GM12878 (cell line): ENCODE measurements around the gene STON2. TPM values are rescaled to one million over a fixed set of nuclear protein-coding genes. Genes with fewer than 3 reads are reported as not detected.

Source experiments
- ATAC-seq: fragments of 200-7000 bp; cut with Tn5 transposase; 3 replicates; pipeline ENCODE4 v1.9.1; 2020; ENCODE audit warnings: mild to moderate bottlenecking, moderate library complexity
- BruUV-seq: library from RNA; stranded (reverse); fragments of 400-500 nt; replicated peaks from 2 replicates; lab custom pipeline; 2021; lab: Mats Ljungman, UMichigan
- CTCF ChIA-PET: fragments of 300-600 bp; sonication (Branson Sonifier 250); formaldehyde crosslinking; extraction: SDS; loops from one replicate; lab custom pipeline; 2021; ENCODE audit warnings: inconsistent platforms; lab: Yijun Ruan, JAX
- POLR2A ChIA-PET: fragments of 350-600 bp; formaldehyde crosslinking; extraction: SDS; loops from one replicate; lab custom pipeline; 2021; ENCODE audit warnings: inconsistent platforms; lab: Charles Lee
- RAD21 ChIA-PET: fragments of 300-600 bp; sonication (Branson Sonifier 250); formaldehyde crosslinking; loops from one replicate; lab custom pipeline; 2023; ENCODE audit warnings: antibody characterized with exemption; ENCODE audit not compliant: unreplicated experiment; lab: Charles Lee
- SMC1A ChIA-PET: fragments of 300-600 bp; sonication (Branson Sonifier 250); formaldehyde crosslinking; loops from one replicate; lab custom pipeline; 2023; ENCODE audit not compliant: unreplicated experiment, uncharacterized antibody; lab: Charles Lee
- DNase-seq: peaks from one replicate; pipeline ENCODE4 v3.0.0-alpha.2; 2011; ENCODE audit warnings: low read depth, low spot score
- FAIRE-seq: peaks from 3 replicates; lab custom pipeline; 2011; peaks lifted over from hg19 to GRCh38; lab: Jason Lieb, UNC
- H2AFZ ChIP-seq: 2 replicates; pipeline ENCODE4 v1.6.0; 2011; ENCODE audit warnings: low read depth, low read length, control low read depth; ENCODE audit not compliant: control insufficient read depth
- H3K27ac ChIP-seq: 2 replicates; pipeline ENCODE4 v1.5.1; 2011; ENCODE audit warnings: control low read depth; ENCODE audit not compliant: control insufficient read depth, insufficient read depth
- H3K27me3 ChIP-seq, 2 experiments: replicated peaks in 1 of 2; 2 replicates each; pipeline versions ENCODE4 v1.6.0 to v1.6.1; 2011; ENCODE audit warnings: low read length in 1 of 2; ENCODE audit not compliant: control insufficient read depth in 2 of 2, insufficient read depth in 2 of 2
- H3K36me3 ChIP-seq, 2 experiments: 2 replicates each; pipeline ENCODE4 v1.5.1; 2011; ENCODE audit warnings: low read length in 1 of 2; ENCODE audit not compliant: control insufficient read depth in 2 of 2, insufficient read depth in 2 of 2
- H3K4me1 ChIP-seq: 2 replicates; pipeline ENCODE4 v1.6.1; 2011; ENCODE audit warnings: mild to moderate bottlenecking, low read length, moderate library complexity, mixed read lengths; ENCODE audit not compliant: control insufficient read depth, insufficient read depth
- H3K4me2 ChIP-seq: 2 replicates; pipeline ENCODE4 v1.6.0; 2011; ENCODE audit warnings: control low read depth; ENCODE audit not compliant: control insufficient read depth, insufficient read depth
- H3K4me3 ChIP-seq: fragments of 200-600 bp; sonication (generic); 2 replicates; pipeline ENCODE4 v1.5.1; 2016
- H3K79me2 ChIP-seq: 2 replicates; pipeline ENCODE4 v1.6.0; 2011; ENCODE audit warnings: low read length; ENCODE audit not compliant: control insufficient read depth, insufficient read depth
- H3K9ac ChIP-seq: 2 replicates; pipeline ENCODE4 v1.8.0; 2011; ENCODE audit warnings: low read length, control low read depth, mixed read lengths; ENCODE audit not compliant: control insufficient read depth, insufficient read depth
- H3K9me3 ChIP-seq: replicated peaks from 3 replicates; pipeline ENCODE4 v1.5.1; 2011; ENCODE audit warnings: mild to moderate bottlenecking, low read length; ENCODE audit not compliant: control insufficient read depth, insufficient read depth
- H4K20me1 ChIP-seq: 2 replicates; pipeline ENCODE4 v1.6.0; 2011; ENCODE audit not compliant: control insufficient read depth, insufficient read depth
- HDAC6 ChIP-seq: fragments of 200-600 bp; sonication (generic); IDR thresholded peaks from one replicate; pipeline ENCODE4 v1.8.0; 2017; ENCODE audit warnings: antibody characterized with exemption; ENCODE audit not compliant: unreplicated experiment
- JUND ChIP-seq: IDR thresholded peaks from 2 replicates; pipeline ENCODE4 v1.6.1; 2012; ENCODE audit warnings: low read depth, mild to moderate bottlenecking, low read length, improper control_type of control experiment, moderate library complexity
- MEF2B ChIP-seq: fragments of 450-650 bp; IDR thresholded peaks from 2 replicates; pipeline ENCODE4 v1.6.1; 2018; ENCODE audit warnings: mild to moderate bottlenecking, moderate library complexity; ENCODE audit not compliant: partially characterized antibody, poor library complexity, severe bottlenecking
- NFYB ChIP-seq: IDR thresholded peaks from 2 replicates; pipeline ENCODE4 v1.6.1; 2011; ENCODE audit warnings: low read depth, mild to moderate bottlenecking, low read length, improper control_type of control experiment, moderate library complexity; ENCODE audit not compliant: insufficient read depth
- POLR2A ChIP-seq: IDR thresholded peaks from 2 replicates; pipeline ENCODE4 v1.6.1; 2011; ENCODE audit warnings: low read depth, mild to moderate bottlenecking, low read length
- RB1 ChIP-seq: fragments of 450-650 bp; formaldehyde crosslinking; IDR thresholded peaks from 2 replicates; pipeline ENCODE4 v1.6.1; 2017; ENCODE audit warnings: mild to moderate bottlenecking, borderline replicate concordance
- RBBP5 ChIP-seq: fragments of 200-600 bp; sonication (generic); conservative IDR thresholded peaks from 2 replicates; pipeline ENCODE4 v1.6.1; 2016
- RFX5 ChIP-seq: IDR thresholded peaks from 2 replicates; pipeline ENCODE4 v1.6.1; 2011; ENCODE audit warnings: low read depth, low read length, improper control_type of control experiment
- RUNX3 ChIP-seq: IDR thresholded peaks from 2 replicates; pipeline ENCODE4 v1.6.1; 2012; ENCODE audit warnings: low read length, inconsistent platforms
- STAT1 ChIP-seq: fragments of 450-650 bp; conservative IDR thresholded peaks from 2 replicates; pipeline ENCODE4 v1.6.1; 2014; ENCODE audit warnings: antibody characterized with exemption, mild to moderate bottlenecking
- WGBS: methylation state at CpG from one replicate; pipeline ENCODE4 v1.1.6; 2016; ENCODE audit warnings: low lambda C conversion rate; ENCODE audit not compliant: insufficient replicate concordance, insufficient coverage; ENCODE audit errors: missing lambda C conversion rate; 5-methylcytosine and 5-hydroxymethylcytosine counted together
- in situ Hi-C: fragments of 300-500 bp; cut with MboI; formaldehyde crosslinking; loops from 9 replicates; pipeline ENCODE4 v1.14.3; 2018; ENCODE audit warnings: mixed read lengths
- intact Hi-C: fragments of 100-400 bp; cut with micrococcal nuclease; formaldehyde crosslinking; loops from one replicate; pipeline ENCODE4 v1.14.2; 2022; ENCODE audit not compliant: unreplicated experiment
- polyA plus RNA-seq, 11 experiments: library from polyadenylated mRNA; depleted of rRNA in 4 of 11; unstranded in 6 of 11; stranded (reverse) in 5 of 11; fragments of >200 nt; fragmentation: Nextera tagmentation in 4 of 11; fragmentation: Illumina TruSeq in 1 of 11; extraction: Ambion mirVana in 4 of 11; extraction: Trizol in 1 of 11; gene quantifications; 1 replicate in 1 of 11; 2 replicates in 10 of 11; pipeline versions ENCODE4 v1.2.1 to v1.2.3, GENCODE V29; 2011 to 2016; ENCODE audit warnings: inconsistent platforms in 2 of 11, missing spikeins in 2 of 11, low read depth in 1 of 11
- total RNA-seq, 4 experiments: library from RNA; depleted of rRNA in 3 of 4; stranded (reverse); fragments of >200 nt in 3 of 4; fragmentation: Illumina TruSeq in 1 of 4; extraction: Trizol in 1 of 4; gene quantifications; 2 replicates each; pipeline versions ENCODE4 v1.2.1 to v1.2.3, GENCODE V29; 2013 to 2021
- TF ChIP-seq, protein P1 (sequence below): fragments of 450-650 bp; IDR thresholded peaks from 2 replicates; pipeline ENCODE4 v1.6.1; 2016; ENCODE audit warnings: mild to moderate bottlenecking
- TF ChIP-seq, protein P2 (sequence below), 3 experiments: IDR thresholded peaks in 2 of 3; conservative IDR thresholded peaks in 1 of 3; 2 replicates each; pipeline ENCODE4 v1.5.1; 2011; ENCODE audit warnings: low read depth in 3 of 3, low read length in 3 of 3, mild to moderate bottlenecking in 3 of 3, control low read depth in 2 of 3, moderate library complexity in 2 of 3, inconsistent platforms in 1 of 3, mixed read lengths in 1 of 3; ENCODE audit not compliant: control insufficient read depth in 2 of 3, insufficient read depth in 1 of 3; ENCODE audit errors: extremely low read depth in 1 of 3
- TF ChIP-seq, protein P3 (sequence below): fragments of 150-350 bp; IDR thresholded peaks from 2 replicates; pipeline ENCODE4 v1.6.1; 2016; ENCODE audit warnings: low read depth, low read length
- TF ChIP-seq, protein P4 (sequence below): fragments of 450-650 bp; formaldehyde crosslinking; IDR thresholded peaks from 2 replicates; pipeline ENCODE4 v1.4.0; 2020; ENCODE audit warnings: mild to moderate bottlenecking, moderate library complexity

STON2 gene
- total and polyA plus RNA-seq, 10 of the 15 experiments (the other 5 are each of a cell fraction or from before 2014, with no cell fraction given) = 0.03 to 0.13 (median 0.03) TPM; not detected in 7

DNA sequence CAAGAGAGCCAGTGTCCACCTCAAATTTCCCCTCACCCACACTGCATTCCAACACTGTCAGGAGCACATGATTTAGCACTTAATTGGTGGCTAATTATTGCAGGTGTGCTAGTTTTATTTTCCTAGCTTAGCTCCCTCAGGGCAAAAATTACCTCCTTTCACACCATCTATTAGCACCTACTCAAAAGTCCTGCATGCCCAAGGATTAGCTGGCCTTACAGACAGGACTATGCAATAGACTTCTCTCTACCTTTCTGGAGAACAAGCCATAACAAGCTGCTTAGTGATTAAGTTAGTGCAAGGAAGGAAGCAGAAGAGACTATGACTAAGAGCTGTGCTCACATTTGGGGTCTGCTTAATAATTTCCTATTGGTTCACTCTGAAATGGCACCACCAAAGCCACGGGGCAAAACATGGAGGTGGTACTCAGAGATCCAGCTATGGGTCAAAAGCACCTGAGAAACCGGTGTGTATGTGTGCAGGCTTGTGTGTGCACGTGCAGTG, 69.5 kb downstream of the STON2 start:
- no peaks in the 10 kb centered on the region for H3K9me3 ChIP-seq
- H4K20me1 ChIP-seq = no peaks in the 10 kb centered on the region
- in situ Hi-C loops = no loop called here
- WGBS = 4% methylated on average over 3 of the region's 3 CpGs
- intact Hi-C loops = no loop called here
- H3K4me3 ChIP-seq = no peak overlapping the region
- H3K4me2 ChIP-seq = no peak overlapping the region
- TF ChIP-seq, protein P1, sequence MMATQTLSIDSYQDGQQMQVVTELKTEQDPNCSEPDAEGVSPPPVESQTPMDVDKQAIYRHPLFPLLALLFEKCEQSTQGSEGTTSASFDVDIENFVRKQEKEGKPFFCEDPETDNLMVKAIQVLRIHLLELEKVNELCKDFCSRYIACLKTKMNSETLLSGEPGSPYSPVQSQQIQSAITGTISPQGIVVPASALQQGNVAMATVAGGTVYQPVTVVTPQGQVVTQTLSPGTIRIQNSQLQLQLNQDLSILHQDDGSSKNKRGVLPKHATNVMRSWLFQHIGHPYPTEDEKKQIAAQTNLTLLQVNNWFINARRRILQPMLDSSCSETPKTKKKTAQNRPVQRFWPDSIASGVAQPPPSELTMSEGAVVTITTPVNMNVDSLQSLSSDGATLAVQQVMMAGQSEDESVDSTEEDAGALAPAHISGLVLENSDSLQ = no peak
- TF ChIP-seq JUND (no peak), HDAC6 (no peak), POLR2A (no peak), NFYB (no peak), RB1 (no peak), RBBP5 (no peak), RFX5 (no peak), MEF2B (no peak), STAT1 (no peak), RUNX3 (no peak)
- TF ChIP-seq, protein P2, sequence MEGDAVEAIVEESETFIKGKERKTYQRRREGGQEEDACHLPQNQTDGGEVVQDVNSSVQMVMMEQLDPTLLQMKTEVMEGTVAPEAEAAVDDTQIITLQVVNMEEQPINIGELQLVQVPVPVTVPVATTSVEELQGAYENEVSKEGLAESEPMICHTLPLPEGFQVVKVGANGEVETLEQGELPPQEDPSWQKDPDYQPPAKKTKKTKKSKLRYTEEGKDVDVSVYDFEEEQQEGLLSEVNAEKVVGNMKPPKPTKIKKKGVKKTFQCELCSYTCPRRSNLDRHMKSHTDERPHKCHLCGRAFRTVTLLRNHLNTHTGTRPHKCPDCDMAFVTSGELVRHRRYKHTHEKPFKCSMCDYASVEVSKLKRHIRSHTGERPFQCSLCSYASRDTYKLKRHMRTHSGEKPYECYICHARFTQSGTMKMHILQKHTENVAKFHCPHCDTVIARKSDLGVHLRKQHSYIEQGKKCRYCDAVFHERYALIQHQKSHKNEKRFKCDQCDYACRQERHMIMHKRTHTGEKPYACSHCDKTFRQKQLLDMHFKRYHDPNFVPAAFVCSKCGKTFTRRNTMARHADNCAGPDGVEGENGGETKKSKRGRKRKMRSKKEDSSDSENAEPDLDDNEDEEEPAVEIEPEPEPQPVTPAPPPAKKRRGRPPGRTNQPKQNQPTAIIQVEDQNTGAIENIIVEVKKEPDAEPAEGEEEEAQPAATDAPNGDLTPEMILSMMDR (IDR thresholded peaks at IDR 0.05 in 2 of 3, conservative IDR thresholded peaks at IDR 0.05 in 1 of 3; ENCODE audit: control insufficient read depth in 2 of 3, extremely low read depth in 1 of 3, insufficient read depth in 1 of 3, low read depth in 3 of 3, low read length in 3 of 3) = no peak
- TF ChIP-seq, protein P3, sequence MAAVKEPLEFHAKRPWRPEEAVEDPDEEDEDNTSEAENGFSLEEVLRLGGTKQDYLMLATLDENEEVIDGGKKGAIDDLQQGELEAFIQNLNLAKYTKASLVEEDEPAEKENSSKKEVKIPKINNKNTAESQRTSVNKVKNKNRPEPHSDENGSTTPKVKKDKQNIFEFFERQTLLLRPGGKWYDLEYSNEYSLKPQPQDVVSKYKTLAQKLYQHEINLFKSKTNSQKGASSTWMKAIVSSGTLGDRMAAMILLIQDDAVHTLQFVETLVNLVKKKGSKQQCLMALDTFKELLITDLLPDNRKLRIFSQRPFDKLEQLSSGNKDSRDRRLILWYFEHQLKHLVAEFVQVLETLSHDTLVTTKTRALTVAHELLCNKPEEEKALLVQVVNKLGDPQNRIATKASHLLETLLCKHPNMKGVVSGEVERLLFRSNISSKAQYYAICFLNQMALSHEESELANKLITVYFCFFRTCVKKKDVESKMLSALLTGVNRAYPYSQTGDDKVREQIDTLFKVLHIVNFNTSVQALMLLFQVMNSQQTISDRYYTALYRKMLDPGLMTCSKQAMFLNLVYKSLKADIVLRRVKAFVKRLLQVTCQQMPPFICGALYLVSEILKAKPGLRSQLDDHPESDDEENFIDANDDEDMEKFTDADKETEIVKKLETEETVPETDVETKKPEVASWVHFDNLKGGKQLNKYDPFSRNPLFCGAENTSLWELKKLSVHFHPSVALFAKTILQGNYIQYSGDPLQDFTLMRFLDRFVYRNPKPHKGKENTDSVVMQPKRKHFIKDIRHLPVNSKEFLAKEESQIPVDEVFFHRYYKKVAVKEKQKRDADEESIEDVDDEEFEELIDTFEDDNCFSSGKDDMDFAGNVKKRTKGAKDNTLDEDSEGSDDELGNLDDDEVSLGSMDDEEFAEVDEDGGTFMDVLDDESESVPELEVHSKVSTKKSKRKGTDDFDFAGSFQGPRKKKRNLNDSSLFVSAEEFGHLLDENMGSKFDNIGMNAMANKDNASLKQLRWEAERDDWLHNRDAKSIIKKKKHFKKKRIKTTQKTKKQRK = no peak
- TF ChIP-seq, protein P4, sequence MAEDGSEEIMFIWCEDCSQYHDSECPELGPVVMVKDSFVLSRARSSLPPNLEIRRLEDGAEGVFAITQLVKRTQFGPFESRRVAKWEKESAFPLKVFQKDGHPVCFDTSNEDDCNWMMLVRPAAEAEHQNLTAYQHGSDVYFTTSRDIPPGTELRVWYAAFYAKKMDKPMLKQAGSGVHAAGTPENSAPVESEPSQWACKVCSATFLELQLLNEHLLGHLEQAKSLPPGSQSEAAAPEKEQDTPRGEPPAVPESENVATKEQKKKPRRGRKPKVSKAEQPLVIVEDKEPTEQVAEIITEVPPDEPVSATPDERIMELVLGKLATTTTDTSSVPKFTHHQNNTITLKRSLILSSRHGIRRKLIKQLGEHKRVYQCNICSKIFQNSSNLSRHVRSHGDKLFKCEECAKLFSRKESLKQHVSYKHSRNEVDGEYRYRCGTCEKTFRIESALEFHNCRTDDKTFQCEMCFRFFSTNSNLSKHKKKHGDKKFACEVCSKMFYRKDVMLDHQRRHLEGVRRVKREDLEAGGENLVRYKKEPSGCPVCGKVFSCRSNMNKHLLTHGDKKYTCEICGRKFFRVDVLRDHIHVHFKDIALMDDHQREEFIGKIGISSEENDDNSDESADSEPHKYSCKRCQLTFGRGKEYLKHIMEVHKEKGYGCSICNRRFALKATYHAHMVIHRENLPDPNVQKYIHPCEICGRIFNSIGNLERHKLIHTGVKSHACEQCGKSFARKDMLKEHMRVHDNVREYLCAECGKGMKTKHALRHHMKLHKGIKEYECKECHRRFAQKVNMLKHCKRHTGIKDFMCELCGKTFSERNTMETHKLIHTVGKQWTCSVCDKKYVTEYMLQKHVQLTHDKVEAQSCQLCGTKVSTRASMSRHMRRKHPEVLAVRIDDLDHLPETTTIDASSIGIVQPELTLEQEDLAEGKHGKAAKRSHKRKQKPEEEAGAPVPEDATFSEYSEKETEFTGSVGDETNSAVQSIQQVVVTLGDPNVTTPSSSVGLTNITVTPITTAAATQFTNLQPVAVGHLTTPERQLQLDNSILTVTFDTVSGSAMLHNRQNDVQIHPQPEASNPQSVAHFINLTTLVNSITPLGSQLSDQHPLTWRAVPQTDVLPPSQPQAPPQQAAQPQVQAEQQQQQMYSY (CRISPR knock-in tag) = no peak
- DNase-seq (no peak), ATAC-seq (no peak), FAIRE-seq (no peak)
- no peak overlapping the region for H3K9ac ChIP-seq
- H2AFZ ChIP-seq = no peak overlapping the region
- POLR2A ChIA-PET = no interaction called here
- H3K36me3 ChIP-seq = no peaks in the 10 kb centered on the region
- no TSS peak for BruUV-seq
- CTCF ChIA-PET = no interaction called here
- no peak overlapping the region for H3K27ac ChIP-seq
- H3K4me1 ChIP-seq = no peaks in the 10 kb centered on the region
- SMC1A ChIA-PET = no interaction called here
- peaks cover 0 to 3% of the 10 kb centered on the region in 2 experiments; a peak in 2 of 4 replicates for H3K27me3 ChIP-seq
- RAD21 ChIA-PET = no interaction called here
- no peaks in the 10 kb centered on the region for H3K79me2 ChIP-seq
